Activated CD4-positive, alpha-beta T cell treated with anti-CD3 and anti-CD28 coated beads, Interleukin-2, amount 50 U/mL, for 16 hours (primary cell): ENCODE data around the gene TLR5.

Source experiments
- DNase-seq: peaks from one replicate; pipeline ENCODE4 v3.0.0-alpha.2; 2020

The TLR5 gene

DNA sequence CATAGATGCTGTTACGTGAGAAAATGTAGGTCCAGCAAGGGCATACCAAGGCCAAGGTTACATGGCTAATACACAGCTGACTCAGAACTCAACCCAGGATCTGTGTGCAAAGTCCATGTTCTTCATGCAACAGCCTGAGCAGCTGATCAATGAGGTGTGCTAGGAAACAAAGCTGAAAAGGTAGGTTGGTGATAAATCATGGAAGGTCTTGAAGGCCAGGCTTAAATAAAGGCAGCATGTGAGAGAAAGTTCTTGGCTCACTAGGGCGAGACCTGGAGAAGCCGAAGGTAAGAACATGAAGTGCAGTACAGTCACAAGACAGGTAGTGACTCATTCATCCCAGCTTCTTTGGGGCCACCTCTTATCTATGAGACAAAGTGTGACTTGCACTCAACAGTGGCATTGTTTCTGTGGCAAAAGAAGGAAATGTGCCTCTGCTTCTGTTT is 33.4 kb downstream of the TLR5 start:
- peak; percentile 45 for DNase-seq

DNA sequence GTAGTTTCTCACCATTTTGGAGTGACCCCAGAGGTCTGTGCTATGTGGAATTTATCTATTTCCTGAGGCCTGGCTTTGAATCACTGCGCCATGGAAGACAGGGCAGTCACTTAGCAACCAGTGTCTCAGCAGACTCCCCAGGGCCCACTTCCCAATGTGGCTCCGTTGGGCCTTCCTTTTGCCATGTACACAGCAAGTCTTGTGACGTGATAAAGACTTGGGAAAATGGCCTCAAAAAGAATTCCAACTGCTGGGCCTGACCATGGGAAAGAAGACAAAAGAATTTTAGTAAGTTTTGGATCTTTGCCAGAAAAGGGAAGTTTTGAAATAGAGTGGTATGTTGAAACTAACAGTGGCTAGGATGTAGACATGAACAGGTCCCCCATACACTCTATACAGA is 36.2 kb downstream of the TLR5 start:
- DNase-seq = no peak

DNA sequence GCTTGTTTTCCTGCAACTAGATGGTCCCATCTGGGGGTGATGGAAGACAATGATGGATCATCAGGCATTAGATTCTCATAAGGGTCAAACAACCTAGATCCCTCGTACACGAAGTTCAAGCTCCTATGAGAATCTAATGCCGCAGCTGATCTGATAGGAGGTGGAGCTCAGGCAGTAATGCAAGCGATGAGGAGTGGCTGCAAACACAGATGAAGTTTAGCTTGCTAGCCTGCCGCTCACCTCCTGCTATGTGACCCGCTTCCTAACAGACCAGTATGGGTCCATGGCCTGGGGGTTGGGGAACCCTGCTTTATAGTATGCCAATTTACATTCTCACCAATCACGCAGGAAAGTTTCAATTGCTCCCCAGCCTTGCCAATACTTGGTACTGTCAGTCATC is 37.5 kb downstream of the TLR5 start:
- no peak for DNase-seq

DNA sequence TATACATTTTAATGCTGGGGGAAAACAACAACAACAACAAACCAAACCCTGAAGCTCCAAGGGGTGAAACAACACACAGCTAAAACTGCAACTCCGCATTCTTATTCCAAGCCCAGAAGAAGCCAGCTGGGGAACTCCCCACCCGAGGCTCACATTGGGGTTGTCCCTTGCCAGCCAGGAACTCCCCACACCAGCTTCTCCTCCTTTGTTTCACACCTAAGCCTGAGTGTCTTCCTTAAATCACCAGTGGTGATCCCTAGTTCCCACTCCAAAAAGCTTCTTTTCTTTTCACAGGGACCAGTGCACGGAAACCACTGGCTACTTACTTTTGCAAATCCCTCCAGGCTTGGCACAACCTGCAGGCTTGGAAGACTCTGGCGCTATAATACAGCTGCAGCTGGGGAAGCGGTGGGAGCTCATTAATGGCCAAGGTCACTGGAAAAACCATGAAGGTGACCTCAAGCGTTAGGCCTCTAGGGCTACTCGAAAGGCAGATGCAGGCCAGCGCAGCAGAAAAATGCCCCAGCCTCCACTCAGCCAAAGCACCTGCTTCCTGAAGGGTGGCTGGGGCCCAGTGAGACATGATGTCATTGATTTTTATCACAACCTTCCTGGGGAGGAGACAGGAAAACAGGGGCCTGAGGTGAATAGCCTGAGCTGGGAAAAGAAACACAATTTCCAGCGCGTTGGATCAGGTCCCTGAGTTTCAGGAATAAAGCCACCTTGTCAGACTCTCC is 40.1 kb downstream of the TLR5 start:
- no peak for DNase-seq

DNA sequence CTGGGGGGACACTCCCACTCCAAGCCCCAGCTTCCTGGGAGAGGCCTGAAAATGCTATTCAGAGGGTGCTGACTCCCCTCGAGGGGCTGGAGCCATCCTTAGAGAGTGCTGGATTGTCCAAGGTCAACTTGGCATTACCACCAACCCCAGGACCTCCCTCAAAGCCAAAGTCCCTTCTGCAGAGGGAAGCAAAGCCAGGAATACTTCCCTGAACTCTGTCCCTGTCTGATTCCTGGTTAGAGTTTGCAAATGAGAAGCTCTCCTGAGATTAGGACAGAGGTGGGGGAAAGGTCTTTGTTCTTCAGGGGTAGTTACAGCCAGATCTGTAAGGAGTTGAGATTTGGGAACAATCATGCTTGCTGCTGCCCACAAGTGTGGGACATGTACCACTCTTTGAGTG is 45.3 kb downstream of the TLR5 start:
- no peak for DNase-seq

DNA sequence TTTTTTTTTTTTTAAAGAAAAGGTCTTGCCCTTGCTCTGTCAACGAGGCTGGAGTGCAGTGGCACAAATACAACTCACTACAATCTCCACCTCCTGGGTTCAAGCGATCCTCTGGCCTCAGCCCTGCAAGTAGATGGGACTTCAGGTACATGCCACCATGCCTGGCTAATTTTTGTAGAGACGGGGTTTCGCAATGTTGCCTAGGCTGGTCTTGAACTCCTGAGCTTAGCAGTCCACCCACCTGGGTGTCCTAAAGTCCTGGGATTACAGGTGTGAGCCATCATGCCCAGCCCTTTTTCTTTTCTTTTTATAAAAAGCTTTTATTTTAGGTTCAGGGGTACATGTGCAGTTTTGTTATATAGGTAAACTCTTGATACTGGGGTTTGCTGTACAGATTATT is 47.2 kb downstream of the TLR5 start:
- no peak for DNase-seq

DNA sequence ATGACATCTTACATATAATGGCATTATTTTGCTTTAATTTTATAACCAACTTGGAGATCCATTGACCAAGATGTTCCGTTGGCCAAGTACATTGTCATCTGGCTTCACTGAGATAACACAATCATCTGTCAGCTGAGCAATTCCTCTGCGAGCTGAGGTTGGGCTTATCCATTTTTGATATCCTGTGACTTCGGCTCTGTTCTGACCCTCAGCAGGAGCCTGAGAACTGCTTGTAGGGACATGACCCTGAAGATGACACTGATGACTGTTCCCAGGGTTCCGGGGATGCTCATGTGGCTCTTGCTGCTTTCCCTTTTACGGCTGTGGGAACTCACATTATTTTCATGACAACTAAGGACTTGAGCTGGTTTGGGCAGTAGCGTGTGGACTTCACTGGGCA is 51.2 kb downstream of the TLR5 start:
- DNase-seq = no peak

DNA sequence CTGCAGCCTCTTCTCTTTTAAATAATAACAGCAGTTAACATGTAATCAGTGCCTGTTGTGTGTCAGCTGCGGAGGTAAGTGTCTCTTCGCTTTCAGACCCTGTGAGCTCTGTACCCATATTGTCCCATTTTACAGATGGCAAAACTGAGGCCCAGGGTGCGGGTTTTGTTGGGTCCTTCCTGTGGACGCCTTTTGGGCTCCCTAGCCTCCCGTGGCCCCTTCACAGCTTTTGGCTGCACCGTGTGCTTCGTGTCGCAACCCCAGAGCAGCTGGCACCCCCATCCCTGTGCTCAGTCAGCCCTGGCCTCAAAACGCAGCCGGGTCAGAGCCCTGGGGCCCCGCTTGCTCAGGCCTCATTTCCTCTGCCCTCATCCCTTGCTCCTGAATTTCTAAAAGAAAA is 53.8 kb downstream of the TLR5 start:
- DNase-seq = no peak

DNA sequence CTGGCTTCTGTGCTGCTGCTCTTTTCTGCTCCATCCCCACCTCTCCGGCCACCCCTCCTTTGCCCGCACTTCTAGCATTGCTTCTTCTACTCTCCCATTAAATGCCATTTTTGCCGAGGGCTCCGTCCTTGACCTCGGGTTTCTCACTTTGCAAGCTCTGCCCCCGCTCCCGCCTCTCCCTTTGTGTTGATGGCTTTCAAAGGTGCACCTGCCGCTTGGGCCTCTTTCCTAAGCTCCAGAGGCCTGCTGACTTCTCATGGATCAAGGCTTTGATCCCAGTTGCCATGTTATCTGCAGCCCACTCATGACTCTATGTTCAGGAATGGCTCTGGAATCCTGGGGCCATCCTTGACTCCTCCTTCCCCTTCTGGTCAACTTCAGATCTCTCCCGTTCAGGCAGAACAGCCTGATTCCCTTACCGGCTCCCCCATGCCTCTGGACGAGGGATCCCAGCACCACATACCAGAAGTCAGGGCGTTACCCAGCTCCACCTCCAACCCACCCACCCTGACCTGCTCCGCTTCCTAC is 54.3 kb downstream of the TLR5 start:
- DNase-seq = no peak

DNA sequence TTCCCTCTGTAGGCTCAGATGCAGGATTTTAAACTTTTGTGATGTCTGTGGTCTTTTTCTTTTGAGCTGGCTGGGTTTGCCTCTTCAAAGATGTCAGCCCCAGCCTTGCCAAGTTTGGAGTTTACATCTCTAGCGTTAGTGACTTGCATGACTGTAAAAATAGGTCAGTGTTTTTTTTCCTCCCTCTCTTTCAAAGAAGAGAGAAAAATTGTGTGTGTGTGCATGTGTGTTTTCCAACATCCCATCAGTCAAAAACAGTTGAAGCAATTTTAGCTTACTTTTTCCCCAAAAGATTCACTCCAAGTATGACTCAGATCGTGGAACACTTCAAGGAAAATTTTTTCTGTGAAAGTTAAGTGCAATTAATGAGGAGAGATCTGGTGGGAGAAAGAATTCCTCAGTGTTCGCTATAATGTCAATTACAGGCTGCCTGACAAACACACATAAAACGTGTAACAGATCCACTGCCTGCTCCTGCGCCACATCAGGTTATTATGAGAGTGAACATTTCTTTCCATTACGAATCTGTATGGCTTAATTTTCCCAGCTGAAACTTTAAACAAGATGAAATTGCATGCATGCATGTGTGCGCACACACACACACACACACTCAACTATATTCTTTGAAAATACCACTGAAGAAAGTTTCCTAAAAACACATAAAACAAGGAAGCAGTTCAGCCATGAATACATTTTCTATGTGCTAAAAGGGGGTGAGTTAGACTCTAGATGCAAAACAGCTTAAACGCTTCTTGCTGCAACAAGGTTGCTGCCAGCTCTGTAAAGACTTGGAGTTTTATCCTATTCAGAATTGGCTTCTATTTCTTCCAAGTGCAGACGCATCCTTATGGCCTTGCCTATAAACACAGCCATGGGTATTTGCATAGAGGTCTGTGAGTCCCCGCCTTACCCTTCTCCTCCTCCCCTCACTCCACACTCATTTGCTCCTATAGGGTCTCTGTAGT is 55.5 kb downstream of the TLR5 start:
- no peak for DNase-seq

DNA sequence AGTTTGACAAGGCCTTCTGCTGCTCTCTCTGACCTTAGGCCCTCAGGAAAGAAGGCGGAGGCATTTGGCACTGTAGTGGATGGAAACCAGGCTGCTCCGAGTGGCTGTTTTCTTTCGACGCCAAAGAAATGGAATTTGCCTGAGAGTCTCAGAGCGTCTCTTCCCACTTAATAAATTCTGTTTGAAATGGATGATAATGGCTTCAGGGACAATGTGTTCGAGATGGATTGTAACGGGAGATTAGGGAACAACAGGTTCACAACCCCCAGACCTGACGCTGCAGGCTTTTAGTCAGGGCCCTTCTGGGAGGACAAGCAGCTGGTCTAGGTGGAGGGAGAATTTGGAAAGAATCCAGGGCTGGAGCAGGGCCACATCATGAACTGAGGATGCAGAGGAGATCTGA is 58.6 kb downstream of the TLR5 start:
- no peak for DNase-seq

DNA sequence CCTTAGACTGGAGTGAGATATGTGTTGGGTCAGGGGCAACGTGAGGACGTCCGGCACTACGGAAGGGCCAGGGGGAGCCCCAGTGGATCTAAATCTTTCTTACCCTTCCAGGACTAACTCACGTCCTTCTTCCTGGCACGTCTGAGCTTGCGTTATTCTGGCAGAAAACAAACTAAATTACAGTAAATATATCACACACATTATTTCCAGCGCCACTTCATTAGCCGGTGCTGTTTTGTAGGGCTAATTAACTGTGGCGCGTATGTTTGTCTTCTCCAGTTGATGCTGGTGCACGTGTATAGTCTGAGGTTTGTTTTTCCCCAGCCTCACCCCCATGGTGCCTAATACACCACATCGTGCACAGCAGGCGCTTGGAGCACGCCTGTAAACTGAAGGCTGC is 59.2 kb downstream of the TLR5 start:
- DNase-seq = no peak

DNA sequence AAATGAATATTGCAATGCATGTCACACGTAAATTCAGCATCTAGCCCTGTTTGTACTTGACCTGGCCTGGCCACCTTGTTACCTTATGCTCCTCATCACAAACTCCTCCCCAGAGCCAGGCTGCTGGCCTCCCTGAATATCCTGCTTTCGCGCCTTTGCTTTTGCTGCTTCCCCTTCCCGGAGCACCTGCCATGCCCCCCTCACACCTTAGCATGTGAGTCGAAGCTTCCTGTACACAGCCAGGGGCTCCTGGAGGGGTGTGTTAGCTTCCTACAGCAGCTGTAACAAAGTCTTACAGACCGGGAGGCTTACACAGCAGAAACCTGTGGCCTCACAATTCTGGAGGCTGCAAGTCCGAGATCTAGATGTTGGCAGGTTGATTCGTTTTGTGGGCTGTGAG is 60.1 kb downstream of the TLR5 start:
- no peak for DNase-seq

DNA sequence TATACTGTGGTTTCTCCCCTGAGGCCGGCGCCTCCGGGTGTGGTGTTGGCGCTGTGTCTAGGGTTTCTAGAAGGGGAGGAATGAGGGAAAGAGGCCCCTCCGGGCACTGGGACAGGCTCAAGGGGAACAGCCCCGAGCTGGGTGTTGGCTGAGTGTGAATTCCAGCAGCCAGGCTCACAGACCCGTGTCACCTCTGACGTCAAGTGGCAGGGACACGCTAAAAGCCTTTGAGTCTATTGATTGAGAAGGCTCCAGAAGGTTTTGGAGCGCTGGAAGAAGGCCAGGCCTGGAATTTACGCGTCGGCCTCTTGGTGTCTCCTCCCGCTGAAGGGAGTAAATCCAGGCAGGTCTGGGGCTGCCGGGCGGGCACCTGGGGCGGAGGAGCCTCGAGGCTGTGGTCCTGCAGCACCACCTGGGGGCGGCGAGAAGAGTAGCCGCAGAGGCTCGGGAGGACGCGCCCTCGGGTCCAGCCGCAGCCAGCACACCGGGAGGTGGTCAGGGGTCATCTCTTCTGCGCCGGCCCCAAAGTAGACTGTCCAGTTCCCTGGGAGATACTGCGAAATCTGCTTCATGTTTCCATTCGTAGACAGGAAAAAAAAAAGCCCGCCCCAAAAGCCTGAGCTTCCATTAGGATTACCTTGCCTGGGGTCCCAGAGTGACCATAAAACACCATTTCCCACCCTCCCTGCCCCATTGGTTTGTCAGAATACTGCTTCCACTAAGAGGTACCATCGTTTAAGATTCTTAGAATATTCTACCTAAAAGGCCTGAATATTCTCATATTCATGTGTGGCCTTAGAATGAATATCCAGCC is 61.7 kb downstream of the TLR5 start:
- peak; percentile 72 for DNase-seq

DNA sequence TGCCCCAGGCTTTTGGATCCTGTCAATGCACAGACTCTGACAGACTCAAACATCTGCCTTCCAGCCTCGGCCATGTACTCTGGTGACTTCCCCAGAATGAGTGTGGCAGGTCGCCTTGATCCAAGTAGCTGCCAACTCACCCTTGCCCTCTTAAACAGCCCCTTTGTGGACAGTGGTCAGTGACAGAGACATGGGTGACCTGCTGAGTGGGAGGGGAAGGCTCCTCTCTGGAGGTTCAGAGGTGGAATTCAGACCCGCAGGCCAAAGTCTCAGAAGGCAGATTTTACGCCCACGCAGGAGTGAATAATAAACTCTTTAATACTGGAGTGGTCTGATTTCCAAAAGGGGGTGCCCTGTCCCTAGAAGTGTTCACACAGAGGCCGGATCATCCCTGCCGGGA is 63.5 kb downstream of the TLR5 start:
- no peak for DNase-seq

DNA sequence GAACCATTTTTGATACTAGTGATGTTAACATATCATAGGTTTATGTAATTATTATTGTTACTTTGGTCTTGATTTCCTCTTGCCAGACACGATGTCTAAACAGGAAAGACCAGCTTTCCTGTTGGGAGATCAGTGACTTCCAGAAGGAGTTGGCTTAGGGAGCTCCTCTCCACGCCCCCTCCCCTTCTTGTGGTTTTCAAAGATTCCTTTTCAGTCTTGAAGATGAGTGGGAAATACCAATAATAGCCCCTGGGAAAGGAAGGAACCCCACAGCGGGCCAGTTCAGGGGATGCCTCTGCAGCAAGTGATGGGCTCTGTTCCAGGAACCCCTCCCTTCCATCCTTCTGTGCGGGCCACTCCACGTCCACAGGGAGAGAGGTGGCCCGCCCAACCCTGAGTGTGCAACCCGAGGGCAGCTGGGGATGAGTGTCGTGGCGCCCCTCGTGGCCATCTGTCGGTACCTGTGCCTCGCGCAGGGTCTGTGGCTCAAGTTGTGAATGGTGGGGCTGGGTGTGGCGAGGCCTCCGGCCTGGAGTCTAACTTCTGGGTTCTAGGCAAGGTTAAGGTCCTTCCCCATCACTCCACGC is 65.7 kb downstream of the TLR5 start:
- no peak for DNase-seq

DNA sequence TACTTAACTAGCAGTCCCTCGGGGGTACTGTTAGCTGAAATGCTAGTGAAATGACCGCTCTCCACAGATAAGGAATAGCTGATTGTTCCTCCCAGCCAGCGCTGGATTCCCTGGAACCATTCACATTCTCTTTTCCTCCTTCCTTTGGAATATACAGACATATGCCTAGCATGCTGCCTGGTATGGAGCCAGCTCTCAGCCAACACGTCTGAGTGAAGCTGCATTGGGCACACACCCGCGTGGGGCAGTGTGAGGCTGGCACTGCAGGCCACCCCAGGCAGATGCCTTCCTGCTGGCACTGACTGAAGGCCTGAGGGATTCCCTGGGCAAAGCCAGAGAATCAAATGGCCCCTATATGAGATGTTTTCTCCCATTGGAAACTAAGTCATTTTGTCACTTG is 66.7 kb downstream of the TLR5 start:
- DNase-seq = no peak

DNA sequence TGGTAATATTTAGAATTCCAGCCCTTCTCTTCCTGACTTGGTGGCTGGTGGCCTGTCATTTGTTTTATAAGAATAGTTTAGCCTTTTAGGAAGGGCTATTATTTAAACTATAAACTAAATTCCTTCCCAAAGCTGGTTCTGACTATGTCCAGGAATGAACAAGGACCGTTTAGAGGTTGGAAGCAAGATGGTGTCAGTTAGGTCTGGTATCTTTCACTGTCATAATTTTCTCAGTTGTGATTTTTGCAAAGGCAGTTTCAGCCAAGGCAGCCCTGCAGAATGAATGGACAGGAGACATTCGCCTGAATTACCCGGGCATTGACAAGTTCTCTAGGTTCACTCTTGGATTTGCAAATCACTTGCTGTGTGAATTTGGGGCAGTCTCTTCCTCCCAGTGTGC is 67.2 kb downstream of the TLR5 start:
- DNase-seq = no peak

DNA sequence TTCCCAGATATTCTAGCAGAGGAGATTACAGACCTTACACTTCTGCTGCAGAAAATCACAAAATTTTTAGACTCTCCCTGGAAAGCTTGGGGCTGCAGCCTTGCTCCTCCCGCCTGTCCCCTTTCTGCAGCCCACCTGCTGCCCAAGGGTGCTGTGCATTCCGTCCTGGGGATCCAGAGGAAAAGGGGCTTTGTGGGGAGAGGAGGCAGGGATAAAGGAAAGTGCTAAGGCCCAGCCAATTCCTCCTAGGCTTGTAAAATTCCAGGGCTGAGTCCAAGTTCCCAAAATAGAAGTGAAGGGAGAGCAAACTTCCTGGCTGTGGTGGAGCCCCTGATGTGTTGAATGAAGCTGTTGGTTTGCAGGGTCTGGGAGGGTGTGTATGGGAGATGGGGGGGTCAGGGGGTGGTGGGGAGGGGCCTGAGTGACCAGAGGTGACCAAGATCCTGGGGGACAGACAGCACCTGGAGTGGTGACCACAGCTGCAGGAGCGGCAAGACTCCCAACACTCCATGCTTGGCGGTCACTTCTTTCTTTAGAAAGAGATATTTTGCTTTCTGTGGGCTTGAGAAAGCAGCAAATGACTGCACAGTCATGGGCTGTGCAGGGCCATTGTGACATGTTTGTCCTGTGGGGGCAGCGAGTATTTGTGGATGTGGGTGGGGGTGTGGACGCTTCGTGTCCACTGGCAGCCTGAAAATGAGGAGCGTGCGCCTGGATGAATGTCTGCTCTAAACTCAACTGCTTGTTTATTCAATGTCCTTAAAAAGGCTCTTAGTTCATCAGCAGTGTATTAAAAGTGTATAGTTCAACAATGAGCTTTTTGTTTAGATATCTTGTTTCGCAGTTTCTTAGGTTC is 68.4 kb downstream of the TLR5 start:
- no peak for DNase-seq

DNA sequence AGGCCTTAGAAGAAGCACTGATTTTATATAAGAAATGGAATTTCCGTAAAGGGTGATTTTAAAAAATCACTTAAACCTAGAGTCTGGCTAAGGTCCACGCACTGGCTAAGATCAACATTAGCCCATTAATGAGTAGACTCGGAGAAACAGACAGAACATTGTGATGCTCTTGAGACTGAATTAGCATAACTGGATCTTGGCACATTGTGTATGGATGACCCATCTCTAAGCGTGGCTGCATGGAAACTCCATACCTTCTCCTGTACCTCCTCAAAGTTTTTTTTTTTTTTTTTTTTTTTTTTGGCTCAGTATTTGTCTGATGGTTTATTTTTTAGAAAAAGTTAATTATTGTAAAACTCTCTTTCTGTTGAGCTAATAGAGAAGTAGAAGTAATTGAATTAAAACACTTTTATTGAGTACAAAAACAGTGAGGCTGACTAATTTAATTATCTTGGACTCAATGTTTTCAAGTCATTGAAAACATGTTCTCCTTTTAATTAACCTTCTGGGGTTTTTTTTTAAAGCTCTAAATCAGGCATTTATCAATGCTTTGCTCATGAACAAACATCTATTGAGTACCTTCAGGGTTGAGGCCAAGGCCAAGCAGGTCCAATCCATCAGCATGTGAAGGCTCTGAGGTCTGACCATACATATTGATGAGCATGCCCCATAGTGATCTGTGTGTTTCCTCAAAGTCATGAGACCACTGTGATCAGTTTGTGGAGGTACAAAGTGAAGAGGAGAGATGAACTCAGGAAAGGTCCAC is 74.0 kb downstream of the TLR5 start:
- DNase-seq = no peak

DNA sequence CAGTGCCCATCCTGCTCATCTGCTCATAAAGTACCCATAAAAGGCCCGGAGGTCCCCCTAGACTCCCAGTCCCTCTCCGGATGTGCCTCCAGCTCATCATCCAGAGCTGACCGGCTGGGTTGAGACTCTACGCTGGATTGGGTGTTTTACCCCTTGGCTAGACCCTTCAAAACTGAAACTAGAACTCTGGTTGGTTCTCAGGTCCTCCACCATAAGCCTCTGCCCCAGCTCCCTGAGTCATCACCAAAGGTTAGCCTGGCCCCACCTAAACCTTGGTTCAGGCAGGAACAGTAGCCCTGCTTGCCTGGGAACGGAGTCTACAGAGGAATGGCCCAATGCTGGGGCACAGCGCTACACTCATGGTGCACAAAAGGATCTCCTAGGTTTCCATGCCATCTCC is 75.1 kb downstream of the TLR5 start:
- DNase-seq = no peak
